GM18507 (cell line): ENCODE data around the gene LDB3.
"Not testable (repeated sequence)": the region's sequence is repeated elsewhere in the genome, so short reads cannot be mapped to it uniquely, and the experiment has no call there.

ENCODE experiments used
- DNase-seq: peaks from one replicate; pipeline ENCODE4 v3.0.0; 2011; ENCODE audit warnings: low read depth; ENCODE audit not compliant: insufficient read length; ENCODE audit errors: extremely low spot score
- FAIRE-seq: peaks from 2 replicates; lab custom pipeline; 2011; peaks lifted over from hg19 to GRCh38; lab: Jason Lieb, UNC

The LDB3 gene

DNA sequence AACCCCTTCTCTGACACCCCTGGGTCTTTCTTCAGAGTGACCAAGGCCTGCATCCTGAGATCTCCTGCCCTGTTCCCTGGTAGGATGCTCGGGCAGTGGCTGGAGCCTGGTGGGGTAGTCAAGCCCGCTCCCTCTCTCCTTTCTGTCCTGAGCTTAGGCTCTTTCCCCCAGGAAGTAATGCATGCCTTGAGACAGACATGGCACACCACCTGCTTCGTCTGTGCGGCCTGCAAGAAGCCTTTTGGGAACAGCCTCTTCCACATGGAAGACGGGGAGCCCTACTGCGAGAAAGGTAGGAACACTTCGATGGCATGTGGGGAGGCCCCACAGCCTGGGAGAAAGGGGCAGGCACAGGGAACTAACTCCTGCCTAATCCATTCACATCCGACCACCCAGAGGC is 50.2 kb downstream of the LDB3 start:
- FAIRE-seq = no peak
- DNase-seq = no peak

- FAIRE-seq = no peak
- DNase-seq = no peak
These were observed 52.9 kb downstream of the LDB3 start for GRCh38 chr10:86721232-86721631.

DNA sequence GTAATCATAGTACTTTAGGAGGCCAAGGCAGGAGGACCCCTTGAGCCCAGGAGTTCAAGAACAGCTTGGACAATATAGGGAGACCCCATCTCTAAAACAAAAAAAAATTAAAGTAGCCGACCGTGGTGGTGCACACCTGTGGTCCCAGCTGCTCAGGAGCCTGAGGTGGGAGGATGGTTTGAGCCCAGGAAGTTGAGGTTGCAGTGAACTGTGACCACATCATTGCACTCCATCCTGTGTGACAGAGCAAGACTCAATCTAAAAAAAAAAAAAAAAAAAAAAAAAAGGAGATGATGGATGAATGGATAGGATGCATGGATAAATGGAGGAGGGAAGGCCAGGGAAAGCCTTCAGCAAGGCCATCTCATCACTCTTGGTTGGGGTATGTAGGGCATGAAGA is 54.7 kb downstream of the LDB3 start:
- FAIRE-seq (no peak), DNase-seq (no peak)

DNA sequence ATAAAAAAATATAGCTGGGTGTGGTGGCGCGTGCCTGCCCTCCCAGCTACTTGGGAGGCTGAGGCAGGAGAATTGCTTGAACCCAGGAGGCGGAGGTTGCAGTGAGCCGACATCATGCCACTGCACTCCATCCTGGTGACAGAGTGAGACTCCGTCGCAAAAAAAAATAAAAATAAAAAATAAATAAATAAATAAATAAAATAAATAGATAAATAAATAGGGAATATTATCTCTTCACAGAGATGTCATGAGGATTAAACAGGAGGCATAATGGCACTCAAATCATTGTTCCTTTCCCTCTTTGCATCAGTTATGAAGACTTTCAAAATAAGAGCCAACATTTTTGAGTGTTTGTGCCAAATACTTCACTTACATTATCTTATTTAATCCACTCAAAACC is 56.1 kb downstream of the LDB3 start:
- no peak for FAIRE-seq
- no peak for DNase-seq

- FAIRE-seq = no peak
- DNase-seq = no peak
These were observed 57.8 kb downstream of the LDB3 start for GRCh38 chr10:86725980-86726676.

DNA sequence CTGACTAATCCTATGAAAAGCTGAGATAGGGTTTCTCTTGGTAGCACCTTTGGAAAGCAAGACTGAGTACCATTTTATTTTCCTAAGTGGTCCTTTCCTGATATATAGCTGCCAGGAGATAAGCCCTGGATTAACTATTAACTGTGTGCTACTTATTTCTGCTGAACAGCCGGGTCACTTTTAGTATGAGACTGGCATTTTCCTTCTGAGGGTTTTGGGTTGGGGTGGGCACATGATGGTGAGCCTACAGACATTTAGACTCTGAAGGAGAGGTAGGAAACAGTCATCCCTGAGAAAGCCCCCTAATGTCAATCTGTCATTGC is 58.3 kb downstream of the LDB3 start:
- no peak for FAIRE-seq
- DNase-seq = no peak

DNA sequence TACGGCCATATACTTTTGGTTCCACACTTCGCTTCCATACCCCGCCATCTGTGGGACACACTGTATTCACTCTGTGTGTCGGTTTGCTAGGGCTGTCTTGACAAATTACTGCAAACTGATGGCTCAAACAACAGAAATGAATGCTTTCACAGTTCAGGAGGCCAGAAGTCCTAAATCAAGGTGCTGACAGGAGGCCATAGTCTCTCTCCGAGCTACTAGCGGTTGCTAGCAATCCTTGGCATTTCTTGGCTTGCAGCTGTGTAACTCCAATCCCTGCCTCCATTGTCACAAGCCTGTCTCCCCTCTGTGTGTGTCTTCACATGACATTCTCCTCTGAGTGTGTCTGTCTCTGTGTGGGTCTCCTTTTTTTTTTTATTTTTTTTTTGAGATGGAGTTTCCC is 59.2 kb downstream of the LDB3 start:
- FAIRE-seq (no peak), DNase-seq (no peak)

DNA sequence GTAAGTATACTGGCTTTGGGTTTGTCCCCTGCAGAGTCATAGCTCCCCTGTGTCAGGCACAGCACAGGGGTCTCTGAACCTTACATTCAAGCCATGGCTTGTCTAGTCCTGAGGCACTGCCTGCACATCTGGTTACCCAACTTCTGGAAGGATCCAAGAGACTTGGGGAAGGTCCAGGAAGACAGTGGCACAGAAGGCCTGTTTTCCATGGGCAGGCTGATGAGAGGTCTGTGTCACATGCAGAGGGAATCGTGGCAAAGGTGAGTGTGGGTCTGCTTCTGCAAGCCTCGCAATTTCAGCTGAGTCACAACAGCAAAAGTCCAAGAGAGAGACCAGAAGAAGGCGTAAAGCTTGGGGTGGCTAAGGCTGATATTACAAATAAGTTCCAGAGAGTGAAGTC is 59.7 kb downstream of the LDB3 start:
- no peak for FAIRE-seq

GRCh38 chr10:86729677-86730076 is 61.4 kb downstream of the LDB3 start:
- FAIRE-seq (no peak), DNase-seq (no peak)

More for the DNA sequence above, 59.7 kb downstream of the LDB3 start:
- DNase-seq = no peak

DNA sequence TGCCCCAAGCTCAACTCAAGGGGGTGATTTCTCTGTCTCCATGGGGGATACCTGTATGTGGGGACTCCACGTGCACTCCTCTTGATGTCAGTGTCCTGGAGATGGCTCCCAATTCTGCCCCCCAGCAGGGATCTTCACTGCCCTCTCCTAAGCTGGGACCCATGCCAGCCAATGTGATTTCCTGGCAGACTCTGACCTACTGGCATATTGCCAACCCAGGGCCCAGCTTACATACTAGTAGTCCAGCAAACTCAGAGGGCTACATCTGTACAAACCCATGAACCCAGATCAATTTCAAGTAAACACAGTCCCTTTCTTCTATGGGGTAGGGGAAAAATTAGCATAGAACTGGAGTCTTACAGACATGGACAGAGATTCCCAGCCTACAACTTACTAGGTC is 61.9 kb downstream of the LDB3 start:
- FAIRE-seq (no peak), DNase-seq (no peak)

DNA sequence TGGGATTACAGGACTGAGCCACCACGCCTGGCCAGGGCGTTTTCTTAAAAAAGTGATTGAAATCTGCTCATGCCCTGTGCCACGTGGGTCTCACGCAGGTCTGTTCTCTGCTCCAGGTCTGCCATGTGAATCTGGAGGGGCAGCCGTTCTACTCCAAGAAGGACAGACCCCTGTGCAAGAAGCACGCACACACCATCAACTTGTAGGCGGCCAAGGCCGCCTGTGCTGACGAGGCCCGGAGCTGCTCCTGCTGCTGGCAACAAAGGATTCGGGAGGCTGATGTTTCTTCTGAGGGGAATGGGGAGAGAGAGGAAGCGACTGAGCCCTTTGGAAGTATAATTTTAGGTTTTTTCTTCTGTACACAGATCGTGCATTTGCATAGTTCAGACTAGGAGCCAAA is 64.5 kb downstream of the LDB3 start:
- DNase-seq = no peak
- FAIRE-seq = no peak

DNA sequence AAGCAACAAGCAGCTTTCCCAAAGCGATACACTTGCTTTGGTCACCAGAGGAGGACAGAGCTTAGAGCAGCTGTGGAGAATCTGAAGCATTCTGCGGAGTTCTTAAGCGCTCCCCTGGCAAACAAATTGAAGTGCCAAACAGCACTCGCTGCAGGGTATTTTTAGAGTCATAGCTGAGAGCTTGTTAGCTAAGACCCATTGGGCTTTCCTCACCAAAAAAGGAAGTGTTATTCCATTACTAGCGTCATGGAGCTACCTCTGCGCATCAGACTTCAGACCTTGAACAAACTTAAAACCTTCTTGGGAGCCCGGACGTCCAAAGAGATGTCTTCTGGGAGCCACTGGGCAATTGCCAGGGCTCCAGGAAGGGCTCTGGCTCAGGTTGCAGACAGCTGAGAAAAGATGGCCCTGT is 65.0 kb downstream of the LDB3 start:
- FAIRE-seq (no peak), DNase-seq (no peak)

DNA sequence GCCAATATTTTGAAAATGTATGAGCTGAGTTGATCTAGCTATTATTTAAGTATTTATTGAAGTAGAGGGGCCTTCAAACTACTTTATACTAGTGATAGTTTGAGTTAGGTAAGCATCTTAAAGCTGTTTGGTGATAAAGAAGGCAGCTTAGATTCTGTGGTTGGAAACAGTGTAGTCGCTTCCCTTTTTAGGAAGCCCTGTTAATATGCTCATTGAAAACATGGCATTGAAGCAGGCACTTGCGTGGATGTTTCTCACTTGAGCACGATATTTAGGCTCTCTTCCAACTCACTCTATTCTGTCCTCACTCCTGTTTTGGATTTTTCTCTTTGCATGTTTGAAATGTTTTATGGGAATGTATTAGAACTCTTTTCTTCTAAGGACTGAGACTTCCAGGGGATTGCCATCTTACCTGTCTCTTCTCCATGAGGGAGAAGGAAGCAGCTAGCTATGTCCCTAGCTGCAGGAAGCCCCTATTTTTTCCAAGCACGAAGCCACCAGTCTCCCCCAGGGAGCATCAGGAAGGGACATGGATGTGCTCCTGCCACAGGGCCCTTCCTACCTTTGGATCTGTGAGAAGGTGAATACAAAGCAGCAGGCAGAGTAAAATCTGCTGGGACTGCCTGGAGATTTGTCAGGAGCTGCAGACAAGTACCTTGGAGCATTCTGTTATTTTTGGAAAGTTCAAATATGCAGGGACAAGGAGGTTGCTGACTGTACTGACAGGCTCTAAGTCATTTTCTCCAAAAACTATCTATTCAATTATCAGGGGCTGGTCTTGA is 66.1 kb downstream of the LDB3 start:
- DNase-seq (no peak), FAIRE-seq (peak; percentile 35)

- not testable (repeated sequence) for FAIRE-seq, DNase-seq
These were observed 67.0 kb downstream of the LDB3 start for GRCh38 chr10:86735278-86735677.

DNA sequence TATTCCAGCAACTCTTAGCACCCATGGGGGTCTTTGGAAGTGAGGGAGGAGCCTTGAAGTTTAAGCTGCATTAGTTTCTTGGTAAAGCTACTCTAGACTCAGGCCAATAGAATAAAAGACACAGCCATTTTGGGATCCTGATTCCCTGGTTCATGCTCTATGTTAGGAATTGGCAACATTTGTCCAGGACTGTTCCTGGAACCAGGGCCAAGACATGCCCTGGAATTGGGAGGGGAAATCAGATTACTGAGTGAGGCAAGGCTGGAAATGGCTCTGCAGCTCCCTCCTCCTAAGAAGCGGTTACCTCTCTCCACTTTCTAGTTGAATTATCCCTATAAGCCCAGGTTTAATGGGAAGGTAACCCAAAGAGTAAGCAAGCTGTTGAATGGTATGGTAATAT is 73.9 kb downstream of the LDB3 start:
- DNase-seq = no peak
- no peak for FAIRE-seq

DNA sequence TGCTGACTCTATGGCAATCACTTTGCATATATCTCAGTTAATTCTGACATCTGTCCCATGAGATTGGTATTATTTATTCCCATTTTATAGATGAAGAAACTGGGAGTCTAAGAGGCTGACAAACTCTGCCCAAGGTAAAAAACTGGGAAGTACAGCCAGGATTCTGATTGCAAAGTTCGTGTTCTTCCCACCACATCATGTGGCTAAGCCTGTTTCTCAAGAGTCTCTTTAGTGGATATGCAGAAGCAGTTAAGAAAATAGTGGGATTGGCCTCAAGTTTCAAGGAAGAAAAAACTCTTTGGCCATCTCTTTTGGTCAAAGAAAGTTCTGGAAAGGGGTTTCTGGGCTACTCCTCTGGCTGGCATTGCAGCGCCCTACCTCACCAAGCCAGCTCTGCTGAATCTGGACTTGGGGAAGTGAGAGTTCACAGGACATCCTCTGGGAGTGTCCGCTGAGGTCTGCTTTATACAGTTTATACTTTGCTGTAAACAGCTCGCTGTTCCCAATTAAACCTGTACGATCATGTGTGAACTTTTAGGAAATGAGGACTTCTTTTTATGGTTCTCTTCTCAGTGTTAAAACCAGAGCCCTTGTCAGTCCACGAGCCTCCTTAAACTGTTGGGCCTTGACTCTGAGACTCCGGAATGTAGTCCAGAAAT is 75.9 kb downstream of the LDB3 start:
- DNase-seq (no peak), FAIRE-seq (no peak)

DNA sequence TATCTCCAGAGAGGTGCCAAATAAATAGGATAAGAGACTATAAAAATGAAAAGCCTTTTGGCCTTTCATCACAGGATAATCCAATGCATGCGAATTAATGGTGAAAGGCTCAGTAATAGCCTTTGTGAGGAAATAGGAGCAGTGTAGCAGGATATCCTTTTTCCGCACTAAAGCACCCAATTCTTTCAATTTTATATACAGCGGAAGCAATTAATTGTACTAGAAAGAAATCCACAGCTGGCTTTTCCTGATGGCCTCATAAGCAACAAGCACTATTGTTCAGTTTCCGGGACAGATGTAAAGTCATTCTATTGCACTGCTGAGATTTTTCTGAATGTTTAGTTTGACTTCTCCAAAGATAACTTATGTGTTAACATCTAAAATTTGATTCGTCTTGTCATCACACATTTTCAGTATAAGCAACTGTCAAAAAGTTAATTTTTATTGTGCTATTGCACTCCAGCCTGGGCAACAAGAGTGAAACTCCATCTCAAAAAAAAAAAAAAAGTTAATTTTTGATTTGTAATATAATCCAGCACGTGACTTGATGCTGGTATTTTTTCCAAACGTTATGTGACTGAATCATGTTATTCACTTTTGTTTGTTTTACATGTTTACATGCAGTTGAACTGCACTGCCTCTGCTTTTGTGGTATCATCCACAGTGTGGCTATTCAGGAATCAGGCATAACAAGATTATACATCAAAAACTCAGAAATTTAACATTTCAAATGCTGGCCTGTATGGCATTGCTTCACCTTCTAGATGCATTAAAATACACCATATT is 79.7 kb downstream of the LDB3 start:
- FAIRE-seq = no peak
- no peak for DNase-seq

GRCh38 chr10:86749854-86750253 is 81.5 kb downstream of the LDB3 start:
- FAIRE-seq (no peak), DNase-seq (no peak)

DNA sequence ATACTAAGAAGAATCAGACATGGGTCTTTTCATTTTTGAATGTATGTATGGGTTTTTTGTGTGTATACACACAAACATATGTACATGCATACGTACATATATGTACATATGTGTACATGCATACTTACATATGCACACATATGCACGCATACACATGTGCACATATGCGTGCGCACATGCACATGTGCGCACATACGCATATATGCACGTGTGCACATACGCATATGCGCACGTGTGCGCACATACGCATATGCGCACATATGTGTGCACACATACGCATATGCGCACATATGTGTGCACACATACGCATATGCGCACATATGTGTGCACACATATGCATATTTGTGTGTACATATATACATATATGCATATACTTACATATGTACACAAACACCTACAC is 83.2 kb downstream of the LDB3 start:
- FAIRE-seq (no peak), DNase-seq (no peak)

DNA sequence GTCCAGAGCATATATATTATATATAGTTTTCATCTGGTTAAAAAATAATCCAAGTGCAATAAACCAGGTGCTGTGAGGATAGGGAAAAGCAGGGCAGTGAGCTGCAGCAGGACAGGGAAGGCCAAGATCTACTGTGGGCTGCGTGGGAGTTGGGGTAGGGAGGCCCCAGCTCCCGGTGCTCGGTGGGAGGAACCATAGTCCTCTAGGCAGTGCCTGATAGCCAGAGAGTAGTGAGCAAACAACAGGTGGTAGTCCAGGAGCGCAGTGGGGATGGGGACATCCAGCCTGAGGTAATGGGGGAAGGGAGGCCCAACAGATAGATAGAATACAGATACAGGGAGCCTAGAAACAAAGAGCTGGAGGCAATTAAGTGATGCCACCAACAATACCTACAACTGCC is 84.0 kb downstream of the LDB3 start:
- DNase-seq (no peak), FAIRE-seq (no peak)
